ENCODE measurements around the gene GDF10.

Gene GDF10

DNA sequence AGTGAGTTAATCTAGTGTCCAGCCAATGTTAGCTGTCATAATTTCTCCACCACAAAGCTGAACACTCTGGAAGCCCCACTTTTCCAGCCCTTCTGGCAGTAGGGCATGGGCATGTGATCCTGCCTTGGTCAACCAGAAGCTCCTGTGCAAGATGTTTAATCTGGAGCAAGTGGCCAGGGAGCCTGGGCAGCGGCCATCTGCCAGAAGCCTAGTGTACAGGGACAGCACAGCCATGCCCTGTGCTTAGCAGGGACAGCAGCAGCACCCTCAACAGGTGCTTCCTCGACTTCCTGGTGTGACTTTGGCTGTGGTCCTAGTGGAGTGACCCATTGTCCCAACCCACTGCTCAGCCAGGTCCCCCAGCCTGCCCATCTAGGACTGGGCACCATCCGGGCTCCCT, 58.5 kb downstream of the GDF10 start:
- DNase-seq = no peak

GRCh38 chr10:47359101-47359500, 59.1 kb downstream of the GDF10 start:
- no peak for DNase-seq

- DNase-seq = no peak
Observed at GRCh38 chr10:47359626-47360418, 59.8 kb downstream of the GDF10 start.

DNA sequence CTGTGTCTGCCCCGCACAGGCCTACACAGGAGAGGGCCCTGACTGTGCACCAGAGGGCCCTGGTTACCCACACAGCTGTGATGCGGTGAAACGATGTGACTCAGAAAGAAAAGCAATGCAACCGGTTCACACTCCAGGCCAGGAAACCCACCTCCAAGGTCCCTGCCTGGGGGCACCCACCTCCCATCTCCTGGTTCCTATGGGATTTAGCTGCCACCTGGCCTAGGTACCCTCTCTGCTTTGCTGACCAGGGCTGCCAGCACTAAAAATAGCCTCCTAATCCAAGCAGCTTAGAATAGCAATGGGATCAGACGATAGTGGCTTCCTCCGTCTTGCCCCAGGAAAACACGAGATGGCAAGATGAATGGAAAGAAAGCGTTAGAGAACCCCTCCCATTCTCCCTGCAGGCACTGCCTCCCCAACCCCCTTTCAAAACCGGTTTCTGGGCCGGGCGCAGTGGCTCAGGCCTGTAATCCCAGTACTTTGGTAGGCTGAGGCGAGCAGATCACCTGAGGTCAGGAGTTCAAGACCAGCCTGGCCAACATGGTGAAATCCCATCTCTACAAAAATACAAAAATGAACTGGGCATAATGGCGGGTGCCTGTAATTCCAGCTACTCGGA, 60.5 kb downstream of the GDF10 start:
- no peak for DNase-seq

GRCh38 chr10:47361293-47361692, 61.3 kb downstream of the GDF10 start:
- no peak for DNase-seq

GRCh38 chr10:47362199-47362598, 62.2 kb downstream of the GDF10 start:
- DNase-seq = no peak
